Testis (tissue), 2 donors: Measurements from ENCODE around the gene ATE1.

Experiments
- CTCF ChIP-seq, 3 experiments: fragments of 450-650 bp in 2 of 3; fragments of 200-600 bp in 1 of 3; sonication (generic) in 1 of 3; IDR thresholded peaks; one replicate each; pipeline ENCODE4 v1.5.1; 2016 to 2019; ENCODE audit warnings: antibody characterized with exemption in 3 of 3, mild to moderate bottlenecking in 2 of 3, moderate library complexity in 1 of 3
- POLR2A ChIP-seq: fragments of 450-650 bp; IDR thresholded peaks from one replicate; pipeline ENCODE4 v1.6.1; 2017; ENCODE audit warnings: antibody characterized with exemption, mild to moderate bottlenecking, moderate library complexity

GRCh38 chr10:121834757-121835156 lies 93.1 kb downstream of the ATE1 start:
- no peak for TF ChIP-seq POLR2A
- no peak for TF ChIP-seq CTCF (IDR thresholded peaks at IDR 0.05)
